B cell (primary cell): ENCODE data around the gene PPP1R12C. TPM values are rescaled to one million over a fixed set of nuclear protein-coding genes. Genes with fewer than 3 reads are reported as not detected.

Experiments
- ATAC-seq: fragments of 200-7000 bp; cut with Tn5 transposase; one replicate; pipeline ENCODE4 v1.10.0; 2021; ENCODE audit warnings: low read depth, mild to moderate bottlenecking, moderate number of reproducible peaks, moderate library complexity
- CTCF ChIA-PET: fragments of 350-600 bp; sonication (Branson Sonifier 250); formaldehyde crosslinking; loops from one replicate; lab custom pipeline; 2021; ENCODE audit warnings: antibody characterized with exemption, inconsistent platforms; lab: Charles Lee
- POLR2A ChIA-PET: fragments of 350-600 bp; sonication (Branson Sonifier 250); formaldehyde crosslinking; loops from one replicate; lab custom pipeline; 2021; ENCODE audit warnings: antibody characterized with exemption; lab: Charles Lee
- DNase-seq: peaks from one replicate; pipeline ENCODE4 v3.0.0; 2013
- H2AFZ ChIP-seq: 2 replicates; pipeline ENCODE4 v1.6.1; 2012; ENCODE audit warnings: mild to moderate bottlenecking, low read depth, low read length; ENCODE audit not compliant: insufficient read depth, poor library complexity, severe bottlenecking
- H3K27ac ChIP-seq, 2 donors: 1 replicate in 1 of 2; 2 replicates in 1 of 2; pipeline ENCODE4 v1.5.1; 2012 to 2013; ENCODE audit warnings: low read length in 2 of 2, mild to moderate bottlenecking in 2 of 2, moderate library complexity in 1 of 2
- H3K27me3 ChIP-seq, 4 experiments: fragments of 200-600 bp in 1 of 4; sonication (generic) in 1 of 4; replicated peaks in 1 of 4; 1 replicate in 2 of 4; 2 replicates in 2 of 4; pipeline versions ENCODE4 v1.6.1 to v1.7.0; 2013 to 2016; ENCODE audit warnings: low read length in 3 of 4, mild to moderate bottlenecking in 2 of 4, mixed read lengths in 1 of 4, moderate library complexity in 1 of 4; ENCODE audit not compliant: insufficient read depth in 4 of 4, control insufficient read depth in 3 of 4; ENCODE audit errors: control extremely low read depth in 1 of 4
- H3K36me3 ChIP-seq, 2 experiments: replicated peaks in 1 of 2; 1 replicate in 1 of 2; 2 replicates in 1 of 2; pipeline versions ENCODE4 v1.6.1 to v1.7.1; 2013; ENCODE audit warnings: low read length in 1 of 2; ENCODE audit not compliant: insufficient read depth in 2 of 2, control insufficient read depth in 1 of 2; ENCODE audit errors: control extremely low read depth in 1 of 2, extremely low read depth in 1 of 2
- H3K4me1 ChIP-seq, 2 donors: fragments of 200-600 bp in 1 of 2; sonication (generic) in 1 of 2; 1 replicate in 1 of 2; 2 replicates in 1 of 2; pipeline versions ENCODE4 v1.5.1 to v1.6.1; 2013 to 2017; ENCODE audit warnings: low read length in 2 of 2; ENCODE audit not compliant: control insufficient read depth in 2 of 2, insufficient read depth in 2 of 2
- H3K4me2 ChIP-seq: replicated peaks from 2 replicates; pipeline ENCODE3; 2012; ENCODE audit warnings: mild to moderate bottlenecking, low read depth, low read length; ENCODE audit not compliant: poor library complexity, severe bottlenecking
- H3K4me3 ChIP-seq, 5 experiments: fragments of 200-600 bp in 1 of 5; sonication (generic) in 1 of 5; 1 replicate in 3 of 5; 2 replicates in 2 of 5; pipeline versions ENCODE4 v1.5.1 to v1.7.0; 2011 to 2016; ENCODE audit warnings: low read length in 4 of 5, mild to moderate bottlenecking in 4 of 5, low read depth in 2 of 5, control low read depth in 1 of 5, moderate library complexity in 1 of 5; ENCODE audit not compliant: insufficient read depth in 1 of 5; ENCODE audit errors: control extremely low read depth in 1 of 5, extremely low read depth in 1 of 5
- H3K79me2 ChIP-seq: fragments of 200-600 bp; sonication (generic); one replicate; pipeline ENCODE4 v1.6.0; 2016; ENCODE audit warnings: low read length; ENCODE audit not compliant: control insufficient read depth, insufficient read depth
- H3K9ac ChIP-seq: fragments of 200-600 bp; sonication (generic); 2 replicates; pipeline ENCODE4 v1.6.1; 2017; ENCODE audit warnings: mild to moderate bottlenecking, low read length, moderate library complexity
- H3K9me3 ChIP-seq, 3 donors: one replicate each; pipeline versions ENCODE4 v1.6.1 to v1.7.1; 2013; ENCODE audit warnings: low read length in 2 of 3; ENCODE audit not compliant: control insufficient read depth in 2 of 3, insufficient read depth in 1 of 3; ENCODE audit errors: control extremely low read depth in 1 of 3
- H4K20me1 ChIP-seq: 2 replicates; pipeline ENCODE4 v1.6.0; 2012; ENCODE audit warnings: mild to moderate bottlenecking, low read length; ENCODE audit not compliant: insufficient read depth, control insufficient read depth, poor library complexity, severe bottlenecking
- H3K27ac Mint-ChIP-seq: one replicate; pipeline ENCODE4 v1.8.0; 2021; ENCODE audit warnings: mixed read lengths
- H3K27me3 Mint-ChIP-seq: one replicate; pipeline ENCODE4 v1.8.0; 2021; ENCODE audit warnings: mixed read lengths
- H3K4me1 Mint-ChIP-seq: one replicate; pipeline ENCODE4 v1.8.0; 2021; ENCODE audit warnings: mixed read lengths
- H3K4me3 Mint-ChIP-seq: one replicate; pipeline ENCODE4 v1.8.0; 2021; ENCODE audit warnings: mixed read lengths
- H3K9me3 Mint-ChIP-seq: one replicate; pipeline ENCODE4 v1.8.0; 2022; ENCODE audit warnings: mixed read lengths; ENCODE audit not compliant: insufficient read depth
- EZH2 ChIP-seq: IDR thresholded peaks from 2 replicates; pipeline ENCODE4 v1.6.1; 2012; ENCODE audit warnings: borderline replicate concordance, low read depth, mild to moderate bottlenecking, moderate library complexity, low read length; ENCODE audit not compliant: insufficient read depth, poor library complexity, severe bottlenecking
- WGBS: methylation state at CpG from one replicate; pipeline ENCODE4 v1.1.5; 2013; ENCODE audit warnings: missing lambda C conversion rate; ENCODE audit not compliant: insufficient coverage; 5-methylcytosine and 5-hydroxymethylcytosine counted together
- intact Hi-C: fragments of 100-400 bp; cut with micrococcal nuclease; formaldehyde crosslinking; loops from one replicate; pipeline ENCODE4 v1.10.0; 2022
- polyA plus RNA-seq: library from polyadenylated mRNA; depleted of rRNA; stranded (reverse); fragments of >200 nt; gene quantifications from 2 replicates; pipeline ENCODE4 v1.2.3, GENCODE V29; 2012
- total RNA-seq, 2 donors: library from RNA; stranded (reverse); fragments of 120-200 nt in 1 of 2; gene quantifications; 1 replicate in 1 of 2; 2 replicates in 1 of 2; pipeline versions ENCODE4 v1.2.3 to v1.2.4, GENCODE V29; 2013 to 2022
- TF ChIP-seq, protein P1 (sequence below): fragments of 200-600 bp; IDR thresholded peaks from one replicate; pipeline ENCODE4 v1.8.0; 2022; ENCODE audit warnings: antibody characterized with exemption, mild to moderate bottlenecking

Gene PPP1R12C
- total and polyA plus RNA-seq, 2 donors (not counting 1 experiment from before 2014, with no cell fraction given): 145 to 179 TPM

DNA sequence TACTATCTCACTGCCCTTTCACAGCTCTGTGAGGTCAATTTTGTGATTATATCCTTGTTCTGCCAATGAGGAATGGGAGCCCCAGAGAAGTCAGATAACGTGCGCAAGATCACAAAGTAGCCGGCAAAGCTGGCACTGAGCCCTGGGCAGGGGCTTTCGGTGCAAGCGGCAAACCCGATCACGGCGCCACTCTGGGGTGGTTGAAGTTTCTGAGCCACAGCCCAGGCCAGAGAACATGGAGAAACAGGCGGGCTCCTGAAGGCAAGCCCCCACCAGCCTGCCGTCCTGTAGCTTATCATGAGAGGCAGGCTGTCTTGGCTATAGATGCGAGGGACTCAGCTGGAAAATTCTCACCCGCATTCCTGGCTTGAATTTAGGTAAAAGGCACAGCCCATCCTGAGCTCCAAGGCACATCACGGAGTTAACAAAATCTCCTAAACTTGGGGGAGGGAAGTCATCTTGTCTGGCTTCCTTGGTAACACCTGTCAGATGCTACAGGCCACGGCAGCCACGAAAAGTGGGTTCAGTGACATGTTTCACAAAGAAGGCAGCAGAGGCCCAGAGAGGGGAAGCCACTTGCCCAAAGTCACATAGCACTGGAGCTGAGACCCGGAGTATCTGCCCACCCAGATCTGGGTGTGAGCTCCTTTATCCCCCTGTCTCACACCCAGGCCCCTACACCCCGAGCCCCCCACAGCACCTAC lies 19.1 kb upstream of the PPP1R12C start:
- H2AFZ ChIP-seq: no peak overlapping the region
- H3K4me3 ChIP-seq: no peak overlapping the region
- H3K4me1 ChIP-seq: peaks cover 4 to 12% of the 10 kb centered on the region in 2 donors
- H4K20me1 ChIP-seq: no peaks in the 10 kb centered on the region
- H3K27me3 ChIP-seq: peaks cover 0 to 64% (median 9%) of the 10 kb centered on the region in 4 experiments
- no peaks in the 10 kb centered on the region for H3K36me3 ChIP-seq
- no peak overlapping the region for H3K4me3 Mint-ChIP-seq
- H3K27me3 Mint-ChIP-seq: peaks cover 24% of the 10 kb centered on the region
- no peak for ATAC-seq
- TF ChIP-seq, protein P1, sequence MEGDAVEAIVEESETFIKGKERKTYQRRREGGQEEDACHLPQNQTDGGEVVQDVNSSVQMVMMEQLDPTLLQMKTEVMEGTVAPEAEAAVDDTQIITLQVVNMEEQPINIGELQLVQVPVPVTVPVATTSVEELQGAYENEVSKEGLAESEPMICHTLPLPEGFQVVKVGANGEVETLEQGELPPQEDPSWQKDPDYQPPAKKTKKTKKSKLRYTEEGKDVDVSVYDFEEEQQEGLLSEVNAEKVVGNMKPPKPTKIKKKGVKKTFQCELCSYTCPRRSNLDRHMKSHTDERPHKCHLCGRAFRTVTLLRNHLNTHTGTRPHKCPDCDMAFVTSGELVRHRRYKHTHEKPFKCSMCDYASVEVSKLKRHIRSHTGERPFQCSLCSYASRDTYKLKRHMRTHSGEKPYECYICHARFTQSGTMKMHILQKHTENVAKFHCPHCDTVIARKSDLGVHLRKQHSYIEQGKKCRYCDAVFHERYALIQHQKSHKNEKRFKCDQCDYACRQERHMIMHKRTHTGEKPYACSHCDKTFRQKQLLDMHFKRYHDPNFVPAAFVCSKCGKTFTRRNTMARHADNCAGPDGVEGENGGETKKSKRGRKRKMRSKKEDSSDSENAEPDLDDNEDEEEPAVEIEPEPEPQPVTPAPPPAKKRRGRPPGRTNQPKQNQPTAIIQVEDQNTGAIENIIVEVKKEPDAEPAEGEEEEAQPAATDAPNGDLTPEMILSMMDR: no peak
- no peak for TF ChIP-seq EZH2
- H3K9ac ChIP-seq: no peak overlapping the region
- DNase-seq: no peak
- CTCF ChIA-PET: interaction anchor here (1.2 to 2.1 kb wide), 4 partner anchors 156 to 368 kb away, joined by 3 to 9 read pairs (median 4); no protein-coding TSS in a partner anchor
- H3K9me3 Mint-ChIP-seq: no peaks in the 10 kb centered on the region
- POLR2A ChIA-PET: interaction anchor here (0.6 kb wide), 1 partner anchor 17 kb away, joined by 3 read pairs; no protein-coding TSS in a partner anchor
- no peak overlapping the region for H3K27ac Mint-ChIP-seq
- intact Hi-C loops: no loop called here
- H3K79me2 ChIP-seq: no peaks in the 10 kb centered on the region
- no peak overlapping the region for H3K27ac ChIP-seq
- H3K4me1 Mint-ChIP-seq: peaks cover 9% of the 10 kb centered on the region
- no peak overlapping the region for H3K4me2 ChIP-seq
- 93% methylated on average over 17 of the region's 17 CpGs for WGBS
- no peaks in the 10 kb centered on the region for H3K9me3 ChIP-seq

DNA sequence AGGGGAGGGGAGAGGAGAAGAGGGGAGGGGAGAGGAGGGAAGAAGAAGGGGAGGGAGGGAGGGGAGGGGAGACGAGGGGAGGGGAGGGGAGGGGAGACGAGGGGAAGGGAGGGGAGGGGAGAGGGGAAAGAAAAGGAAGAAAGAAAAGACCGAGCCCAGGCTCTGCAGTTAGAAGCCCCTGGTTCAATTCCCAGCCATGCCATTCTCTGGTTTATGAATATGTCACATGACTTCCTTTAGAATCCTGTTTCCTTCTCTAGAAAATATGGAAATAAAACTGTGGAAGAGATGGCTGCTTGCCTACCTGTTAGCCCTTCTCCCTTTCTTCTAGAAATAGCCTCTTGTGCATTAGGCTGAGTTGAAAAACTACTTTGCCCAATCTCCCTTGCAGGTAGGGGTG lies 17.3 kb upstream of the PPP1R12C start:
- H3K4me1 Mint-ChIP-seq: peaks cover 6% of the 10 kb centered on the region
- H3K27ac ChIP-seq: no peak overlapping the region
- peaks cover 0 to 58% (median 10%) of the 10 kb centered on the region in 4 experiments for H3K27me3 ChIP-seq
- TF ChIP-seq EZH2: no peak
- TF ChIP-seq, protein P1: no peak
- H3K4me2 ChIP-seq: no peak overlapping the region
- no peak overlapping the region for H3K9ac ChIP-seq
- H2AFZ ChIP-seq: no peak overlapping the region
- no peaks in the 10 kb centered on the region for H3K9me3 Mint-ChIP-seq
- H4K20me1 ChIP-seq: no peaks in the 10 kb centered on the region
- no peak overlapping the region for H3K4me3 Mint-ChIP-seq
- H3K4me1 ChIP-seq: peaks cover 0 to 4% of the 10 kb centered on the region in 2 donors
- H3K27ac Mint-ChIP-seq: no peak overlapping the region
- POLR2A ChIA-PET: no interaction called here
- no peaks in the 10 kb centered on the region for H3K9me3 ChIP-seq
- CTCF ChIA-PET: no interaction called here
- WGBS: no CpG with 5 or more reads among the region's 3 CpGs
- no peak overlapping the region for H3K4me3 ChIP-seq
- DNase-seq (no peak), ATAC-seq (no peak)
- no peaks in the 10 kb centered on the region for H3K36me3 ChIP-seq
- no peaks in the 10 kb centered on the region for H3K79me2 ChIP-seq
- peaks cover 27% of the 10 kb centered on the region for H3K27me3 Mint-ChIP-seq
- intact Hi-C loops: no loop called here
